SK-N-MC (cell line): ENCODE results near the gene TCTN1.

ENCODE experiments used
- DNase-seq: peaks from one replicate; pipeline ENCODE4 v3.0.0-alpha.2; 2011; ENCODE audit warnings: low read depth, low spot score
- H3K27ac ChIP-seq: fragments of 200-600 bp; sonication (generic); 2 replicates; pipeline ENCODE4 v1.5.1; 2016; ENCODE audit warnings: mixed run types
- H3K36me3 ChIP-seq: fragments of 200-600 bp; sonication (generic); 2 replicates; pipeline ENCODE4 v1.6.1; 2017; ENCODE audit warnings: antibody characterized with exemption, low read length, mixed read lengths; ENCODE audit not compliant: insufficient read depth
- H3K4me3 ChIP-seq: fragments of 200-600 bp; sonication (generic); 2 replicates; pipeline ENCODE4 v1.5.1; 2016
- H3K9ac ChIP-seq: fragments of 200-600 bp; sonication (generic); 2 replicates; pipeline ENCODE4 v1.8.0; 2017; ENCODE audit warnings: mixed run types, mixed read lengths; ENCODE audit not compliant: insufficient read length
- H3K9me3 ChIP-seq: fragments of 200-600 bp; sonication (generic); 2 replicates; pipeline ENCODE4 v1.6.1; 2017; ENCODE audit warnings: low read depth, mild to moderate bottlenecking, antibody characterized with exemption, low read length, moderate library complexity, mixed read lengths
- EZH2 ChIP-seq: fragments of 200-600 bp; sonication (generic); IDR thresholded peaks from one replicate; pipeline ENCODE4 v1.6.1; 2017; ENCODE audit warnings: antibody characterized with exemption
- FOXP2 ChIP-seq: optimal IDR thresholded peaks from 2 replicates; pipeline ENCODE3; 2011; ENCODE audit warnings: mild to moderate bottlenecking, moderate library complexity; ENCODE audit not compliant: insufficient read depth; ENCODE audit errors: extremely low read length, control extremely low read depth
- POLR2AphosphoS5 ChIP-seq: IDR thresholded peaks from 2 replicates; pipeline ENCODE4 v1.6.1; 2012; ENCODE audit warnings: mild to moderate bottlenecking, low read depth, low read length, borderline replicate concordance

Gene TCTN1

DNA sequence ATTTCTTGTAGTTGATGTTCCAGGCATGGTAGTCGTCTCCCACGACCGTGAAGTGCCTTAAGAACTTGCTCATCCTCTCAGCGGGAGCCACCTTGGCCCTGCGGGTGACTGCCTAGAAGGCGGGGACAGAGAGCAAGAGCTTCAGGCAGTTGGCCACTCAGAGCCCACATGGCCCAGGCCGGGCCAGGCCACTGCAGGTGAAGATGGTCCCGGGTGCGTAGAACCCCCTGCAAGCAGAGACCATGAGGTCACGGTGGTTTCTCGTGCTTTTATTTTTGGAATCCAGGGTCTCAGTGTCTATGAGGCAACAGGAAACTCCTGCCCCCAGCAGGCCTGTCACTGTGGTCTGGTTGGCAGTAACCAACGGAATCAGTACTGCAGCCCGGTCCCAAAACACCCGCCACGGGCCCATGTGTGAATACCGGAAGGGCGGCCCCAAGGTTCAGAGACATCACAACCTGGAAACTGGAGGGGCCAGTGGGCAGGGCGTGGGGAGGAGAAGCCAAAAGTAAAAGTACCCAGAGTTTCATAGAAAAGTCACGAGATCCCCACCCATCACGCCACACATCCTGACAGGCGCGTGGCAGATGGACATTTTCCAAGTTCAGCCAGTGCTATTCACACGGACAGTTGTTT lies 47.5 kb downstream of the TCTN1 start:
- no peak overlapping the region for H3K4me3 ChIP-seq

DNA sequence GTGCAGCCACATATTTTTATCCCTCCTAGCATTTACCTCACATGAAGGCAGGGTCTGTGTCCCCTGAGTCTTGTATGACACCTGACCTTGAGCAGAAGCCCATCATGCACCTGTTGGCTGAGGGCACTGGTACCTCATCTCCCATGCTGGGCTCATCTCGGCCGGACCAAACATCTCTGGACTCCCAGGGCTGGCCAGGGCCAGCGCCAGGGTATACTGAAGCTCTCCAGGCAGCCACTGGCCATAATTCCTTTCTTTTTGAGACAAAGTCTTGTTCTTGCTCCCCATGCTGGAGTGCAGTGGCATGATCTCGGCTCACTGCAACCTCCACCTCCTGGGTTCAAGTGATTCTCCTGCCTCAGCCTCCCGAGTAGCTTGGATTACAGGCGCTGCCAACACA lies 53.0 kb downstream of the TCTN1 start:
- Histone ChIP-seq H3K9me3 (no peaks in the 10 kb centered on the region), H3K4me3 (no peak overlapping the region), H3K27ac (no peak overlapping the region), H3K9ac (no peak overlapping the region), H3K36me3 (no peaks in the 10 kb centered on the region)
- TF ChIP-seq FOXP2 = no peak
- DNase-seq = no peak

More for the DNA sequence above, 47.5 kb downstream of the TCTN1 start:
- H3K36me3 ChIP-seq = no peaks in the 10 kb centered on the region
- TF ChIP-seq EZH2 (no peak), FOXP2 (no peak), POLR2AphosphoS5 (no peak)
- no peak overlapping the region for H3K9ac ChIP-seq
- H3K9me3 ChIP-seq = no peaks in the 10 kb centered on the region
- DNase-seq = no peak
- no peak overlapping the region for H3K27ac ChIP-seq

DNA sequence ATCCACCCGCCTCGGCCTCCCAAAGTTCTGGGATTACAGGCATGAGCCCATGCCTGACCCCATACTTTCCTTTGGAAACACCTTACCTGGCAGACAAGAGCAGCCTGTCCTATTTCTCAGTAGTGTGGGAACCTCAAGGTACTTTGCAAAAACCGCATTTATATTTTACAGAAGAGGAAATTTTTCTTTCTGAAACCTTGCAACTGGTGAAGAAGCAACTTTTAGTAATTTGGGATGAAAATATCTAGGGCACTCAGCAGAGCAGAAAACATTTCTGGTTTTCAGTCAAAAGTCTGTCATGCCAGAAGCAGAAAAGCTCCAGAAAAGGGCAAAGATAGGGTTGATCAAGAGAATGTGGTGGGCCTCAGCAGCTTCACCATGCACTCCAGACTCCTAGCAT lies 53.7 kb downstream of the TCTN1 start:
- H3K27ac ChIP-seq = no peak overlapping the region
- no peaks in the 10 kb centered on the region for H3K36me3 ChIP-seq
- no peaks in the 10 kb centered on the region for H3K9me3 ChIP-seq
- TF ChIP-seq FOXP2 (no peak), POLR2AphosphoS5 (no peak), EZH2 (no peak)
- DNase-seq = no peak
- H3K9ac ChIP-seq = no peak overlapping the region
- no peak overlapping the region for H3K4me3 ChIP-seq

DNA sequence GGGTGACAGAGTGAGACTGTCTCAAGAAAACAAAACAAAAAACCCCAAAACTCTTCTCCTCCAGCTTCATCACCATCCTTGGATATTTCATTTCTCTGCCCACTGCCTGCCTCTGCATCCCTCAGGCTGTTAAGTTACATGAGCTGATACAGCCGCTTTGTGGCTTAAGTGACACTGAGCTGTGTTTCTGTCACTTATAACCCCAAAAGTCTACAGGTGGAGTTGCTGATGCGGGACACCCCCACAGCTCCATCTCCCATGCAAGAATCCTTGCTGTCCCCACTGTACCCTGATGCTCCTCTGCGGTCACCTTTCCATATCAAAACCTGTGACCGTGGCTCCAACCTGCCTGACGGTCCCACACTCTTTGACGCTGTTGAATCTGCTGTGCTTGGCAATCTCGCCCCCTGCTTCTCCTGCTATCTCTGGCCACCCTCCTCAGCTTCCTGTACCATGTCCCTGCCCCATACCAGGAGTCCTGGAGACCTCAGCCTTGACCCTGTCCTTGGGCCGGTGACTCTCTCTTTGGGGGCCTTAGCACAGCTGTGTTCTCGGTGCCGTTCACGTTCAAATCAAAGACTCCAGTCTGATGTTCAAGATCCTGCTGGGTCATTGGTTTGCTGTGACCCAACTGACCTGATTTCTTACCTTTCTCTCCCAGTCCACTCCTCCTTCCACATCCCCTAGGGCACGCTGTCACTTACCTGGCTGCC lies 54.7 kb downstream of the TCTN1 start:
- Histone ChIP-seq H3K9me3 (no peaks in the 10 kb centered on the region), H3K4me3 (no peak overlapping the region), H3K36me3 (no peaks in the 10 kb centered on the region), H3K27ac (no peak overlapping the region), H3K9ac (no peak overlapping the region)
- DNase-seq = no peak
- no peak for TF ChIP-seq EZH2
- TF ChIP-seq FOXP2 = no peak
- TF ChIP-seq POLR2AphosphoS5 = no peak

DNA sequence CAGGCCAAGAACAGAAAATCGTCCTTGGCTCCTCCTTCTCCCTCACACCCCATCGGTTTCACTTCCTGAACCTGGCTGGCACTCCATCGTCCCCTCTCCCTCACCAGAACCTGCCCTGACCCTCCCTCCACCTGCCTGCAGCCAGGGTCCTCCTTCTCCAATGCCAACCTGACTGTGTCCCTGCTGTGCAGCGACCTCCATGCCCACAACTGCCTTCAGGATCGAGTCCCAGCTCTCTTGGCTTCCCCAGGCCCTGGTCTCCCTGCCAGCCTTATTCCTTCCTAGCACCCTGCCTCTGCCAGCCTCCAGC lies 55.2 kb downstream of the TCTN1 start:
- no peak for TF ChIP-seq FOXP2
- TF ChIP-seq EZH2 = no peak
- no peak for TF ChIP-seq POLR2AphosphoS5
- Histone ChIP-seq H3K4me3 (no peak overlapping the region), H3K27ac (no peak overlapping the region), H3K9ac (no peak overlapping the region), H3K9me3 (no peaks in the 10 kb centered on the region), H3K36me3 (no peaks in the 10 kb centered on the region)
- DNase-seq = no peak

DNA sequence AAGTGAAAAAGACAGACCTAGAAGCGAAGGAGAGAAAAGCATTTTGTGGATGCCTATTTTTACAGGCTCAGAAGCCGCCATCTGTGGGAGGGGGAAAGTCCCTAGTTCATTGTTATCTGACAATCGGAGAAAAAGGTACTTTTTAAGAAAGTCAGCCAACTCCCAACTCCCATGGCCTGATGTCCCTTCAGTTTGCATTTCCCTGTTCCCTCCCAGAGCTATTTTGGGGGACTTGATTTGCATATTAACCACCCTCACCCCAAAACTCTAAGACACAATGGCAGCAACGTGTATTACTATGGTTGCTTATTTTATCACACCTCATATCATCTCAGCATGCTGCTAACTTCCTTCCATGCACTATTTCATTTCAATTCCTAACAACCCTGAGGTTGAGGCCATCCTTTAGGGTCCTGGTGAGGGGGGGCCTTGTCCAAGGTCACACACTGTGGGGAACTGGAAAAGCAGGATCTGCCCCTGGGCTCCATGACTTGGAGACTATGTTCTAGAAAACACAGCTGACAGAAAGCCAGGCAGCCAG lies 56.3 kb downstream of the TCTN1 start:
- TF ChIP-seq EZH2 = no peak
- TF ChIP-seq POLR2AphosphoS5 = no peak
- no peak for TF ChIP-seq FOXP2
- no peak overlapping the region for H3K9ac ChIP-seq
- H3K27ac ChIP-seq = no peak overlapping the region
- no peak for DNase-seq
- H3K4me3 ChIP-seq = no peak overlapping the region
- no peaks in the 10 kb centered on the region for H3K9me3 ChIP-seq
- no peaks in the 10 kb centered on the region for H3K36me3 ChIP-seq

DNA sequence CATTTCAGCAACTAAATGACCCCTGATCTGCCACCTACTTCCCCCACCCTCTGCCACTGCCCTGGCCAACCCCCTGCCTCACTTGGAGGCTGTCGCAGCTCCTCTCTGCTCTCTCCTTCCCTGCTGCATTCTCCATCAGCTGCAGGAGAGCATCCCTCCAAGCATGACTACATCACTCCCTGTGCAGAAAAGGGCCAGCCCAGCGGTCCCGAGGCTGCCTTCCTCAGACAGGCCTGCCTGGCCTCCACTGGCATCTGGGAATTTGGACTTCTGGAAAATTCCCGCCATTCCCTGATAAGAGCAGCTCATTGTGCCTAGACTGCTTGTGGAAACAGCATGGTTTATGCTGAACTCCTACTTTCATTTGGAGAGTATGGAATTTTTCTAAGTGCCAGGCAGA lies 62.2 kb downstream of the TCTN1 start:
- no peak for DNase-seq
- Histone ChIP-seq H3K9me3 (no peaks in the 10 kb centered on the region), H3K27ac (no peak overlapping the region), H3K4me3 (no peak overlapping the region), H3K36me3 (no peaks in the 10 kb centered on the region), H3K9ac (no peak overlapping the region)
- no peak for TF ChIP-seq FOXP2
- TF ChIP-seq POLR2AphosphoS5 = no peak
- no peak for TF ChIP-seq EZH2

DNA sequence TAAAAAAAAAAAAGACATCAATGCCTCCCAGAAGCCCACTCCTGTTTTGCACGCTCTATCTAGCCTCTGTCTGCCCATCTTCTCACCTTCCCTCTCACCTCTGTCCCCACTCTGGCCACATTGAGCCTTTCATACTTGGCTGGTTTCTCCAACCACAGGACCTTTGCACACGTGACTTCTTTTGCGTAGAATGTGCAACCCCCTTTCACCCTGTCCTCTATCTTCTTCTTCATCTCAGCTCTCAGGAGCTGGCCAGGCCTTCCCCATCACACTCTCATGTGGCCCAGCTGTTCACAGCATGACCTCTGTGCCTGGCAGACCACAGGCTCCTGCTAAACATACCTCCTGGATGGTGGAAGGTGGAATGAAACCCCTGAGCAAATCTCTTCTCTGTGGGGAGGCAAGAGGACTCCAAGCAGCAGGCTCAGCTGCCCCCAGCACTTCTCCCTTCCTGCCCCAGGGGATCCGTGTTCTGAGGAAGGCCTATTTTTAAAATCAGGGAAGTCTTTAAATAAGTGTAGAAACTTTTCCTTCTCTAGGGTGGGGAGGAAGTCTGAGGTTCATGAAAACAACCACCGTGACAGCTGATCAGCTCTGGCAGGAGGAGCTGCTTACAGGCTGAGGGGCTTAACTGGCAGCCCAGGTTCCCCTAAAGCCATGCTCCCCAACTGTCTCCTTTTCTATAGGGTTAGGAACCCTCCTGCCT lies 63.4 kb downstream of the TCTN1 start:
- H3K27ac ChIP-seq = no peak overlapping the region
- H3K9me3 ChIP-seq = no peaks in the 10 kb centered on the region
- peak overlapping the region; percentile 1; the same call in 1 of the 2 replicates for H3K4me3 ChIP-seq
- no peaks in the 10 kb centered on the region for H3K36me3 ChIP-seq
- TF ChIP-seq EZH2 (no peak), FOXP2 (no peak)
- DNase-seq = no peak
- H3K9ac ChIP-seq = no peak overlapping the region

DNA sequence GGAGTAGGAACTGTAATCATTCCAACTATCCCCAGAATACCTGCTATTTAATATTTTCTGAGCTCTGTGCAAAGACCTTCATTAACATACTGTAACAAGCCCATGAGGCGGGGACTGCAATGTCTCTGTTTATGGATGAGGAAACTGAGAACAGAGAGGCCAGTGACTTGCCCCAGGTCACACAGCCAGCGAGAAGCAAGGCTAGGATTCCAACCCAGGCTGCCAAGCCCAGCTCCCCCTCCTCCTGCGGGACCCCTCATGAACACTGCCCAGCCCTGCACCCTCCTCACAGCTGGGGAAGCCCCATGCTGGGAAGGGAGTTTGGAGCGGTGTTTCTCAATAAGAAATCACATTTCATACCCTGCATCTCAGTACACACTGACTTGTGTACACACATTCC lies 64.1 kb downstream of the TCTN1 start:
- no peak for TF ChIP-seq FOXP2
- no peak for TF ChIP-seq POLR2AphosphoS5
- TF ChIP-seq EZH2 = no peak
- H3K36me3 ChIP-seq = no peaks in the 10 kb centered on the region
- H3K9me3 ChIP-seq = no peaks in the 10 kb centered on the region
- H3K4me3 ChIP-seq = peak overlapping the region; percentile 1; the same call in 1 of the 2 replicates
- DNase-seq = no peak
- H3K27ac ChIP-seq = no peak overlapping the region
- no peak overlapping the region for H3K9ac ChIP-seq
